Measurements from ENCODE around the gene HOXA6. TPM values are rescaled to one million over a fixed set of nuclear protein-coding genes. Genes with fewer than 3 reads are reported as not detected.
A peak's percentile ranks its signal among the peaks of the same experiment; 100 is the strongest.

HOXA6 gene
- total RNA-seq, 1 donor = 7.6 TPM

DNA sequence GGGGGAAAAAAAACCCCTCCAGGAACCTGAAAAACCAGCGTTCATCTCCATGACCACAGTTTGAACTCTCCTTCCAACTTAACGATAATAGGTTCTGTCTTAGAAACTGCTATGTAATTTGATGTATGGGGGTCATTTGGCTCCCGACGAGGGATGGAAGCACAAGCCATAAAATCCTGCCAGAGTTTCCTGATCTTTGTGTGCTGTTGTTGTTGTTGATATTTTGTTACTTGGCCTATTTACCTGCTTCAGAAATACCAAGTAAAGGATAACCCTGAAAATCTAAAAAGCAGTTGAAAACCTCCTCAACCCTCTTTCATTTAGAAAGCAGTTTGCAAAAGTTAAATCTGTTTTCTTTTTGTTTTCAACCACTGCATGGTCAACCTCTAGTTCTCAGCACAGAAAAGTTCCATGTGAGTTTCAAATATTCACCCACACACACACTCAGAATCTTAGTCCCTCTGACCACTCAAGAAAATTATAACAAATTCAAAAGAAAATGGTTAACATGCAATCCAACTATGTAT is 35.8 kb downstream of the HOXA6 start:
- DNase-seq (ENCODE audit: insufficient read length, low spot score, missing footprints) = no peak
- Histone ChIP-seq H3K79me2 (ENCODE audit: insufficient read depth, low read length) (peaks cover 22% of the 10 kb centered on the region), H3K36me3 (ENCODE audit: insufficient read depth, low read length) (peaks cover 4% of the 10 kb centered on the region), H3K4me1 (ENCODE audit: insufficient read depth, low read length) (peaks cover 49% of the 10 kb centered on the region), H4K20me1 (ENCODE audit: insufficient read depth, low read length) (peaks cover 8% of the 10 kb centered on the region), H2AFZ (ENCODE audit: low read length) (no peak overlapping the region), H3K9me3 (ENCODE audit: low read depth, low read length) (no peaks in the 10 kb centered on the region), H3K27ac (ENCODE audit: low read depth, low read length) (peak overlapping the region; percentile 97), H3K4me3 (ENCODE audit: insufficient read depth, low read length) (peak overlapping the region; percentile 60), H3K4me2 (ENCODE audit: insufficient read depth, low read length) (peak overlapping the region; percentile 89), H3K27me3 (ENCODE audit: insufficient read depth, low read length) (no peaks in the 10 kb centered on the region)
- TF ChIP-seq, protein P1, sequence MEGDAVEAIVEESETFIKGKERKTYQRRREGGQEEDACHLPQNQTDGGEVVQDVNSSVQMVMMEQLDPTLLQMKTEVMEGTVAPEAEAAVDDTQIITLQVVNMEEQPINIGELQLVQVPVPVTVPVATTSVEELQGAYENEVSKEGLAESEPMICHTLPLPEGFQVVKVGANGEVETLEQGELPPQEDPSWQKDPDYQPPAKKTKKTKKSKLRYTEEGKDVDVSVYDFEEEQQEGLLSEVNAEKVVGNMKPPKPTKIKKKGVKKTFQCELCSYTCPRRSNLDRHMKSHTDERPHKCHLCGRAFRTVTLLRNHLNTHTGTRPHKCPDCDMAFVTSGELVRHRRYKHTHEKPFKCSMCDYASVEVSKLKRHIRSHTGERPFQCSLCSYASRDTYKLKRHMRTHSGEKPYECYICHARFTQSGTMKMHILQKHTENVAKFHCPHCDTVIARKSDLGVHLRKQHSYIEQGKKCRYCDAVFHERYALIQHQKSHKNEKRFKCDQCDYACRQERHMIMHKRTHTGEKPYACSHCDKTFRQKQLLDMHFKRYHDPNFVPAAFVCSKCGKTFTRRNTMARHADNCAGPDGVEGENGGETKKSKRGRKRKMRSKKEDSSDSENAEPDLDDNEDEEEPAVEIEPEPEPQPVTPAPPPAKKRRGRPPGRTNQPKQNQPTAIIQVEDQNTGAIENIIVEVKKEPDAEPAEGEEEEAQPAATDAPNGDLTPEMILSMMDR (IDR thresholded peaks at IDR 0.05; ENCODE audit: extremely low read depth, low read depth, low read length) = no peak

DNA sequence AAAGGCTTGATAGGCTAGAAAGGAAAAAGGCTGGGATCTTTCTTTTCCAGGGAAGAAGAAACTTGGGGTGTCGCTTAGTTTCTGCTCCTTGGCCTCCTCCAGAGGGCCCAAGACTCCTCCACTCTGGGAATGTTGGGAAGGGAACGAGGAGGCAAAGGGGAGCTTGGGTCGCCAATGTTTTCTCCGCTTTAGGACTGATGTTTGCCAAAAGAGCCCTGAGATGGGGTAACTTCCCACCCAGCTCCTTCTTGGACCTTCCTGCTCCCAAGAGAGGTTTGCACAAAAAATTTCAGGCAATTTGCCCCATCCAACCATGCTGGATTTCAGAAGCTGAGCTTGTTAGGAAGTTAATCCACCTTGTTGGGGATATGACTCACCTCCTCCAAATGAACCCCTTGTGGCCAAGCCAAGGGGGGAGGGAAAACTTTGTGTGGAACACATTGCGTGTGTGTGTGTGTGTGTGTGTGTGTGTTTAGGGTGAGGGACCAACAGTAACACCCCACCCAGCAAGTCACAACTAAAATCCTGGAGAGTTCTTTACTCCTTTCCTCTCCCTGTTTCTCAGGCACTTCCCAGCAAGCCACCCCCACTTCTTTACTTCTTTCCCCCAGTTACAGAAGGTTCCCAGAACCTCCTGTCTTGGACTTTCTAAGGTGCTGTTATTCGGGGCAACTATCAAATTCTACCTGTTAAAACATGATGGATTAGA is 36.4 kb downstream of the HOXA6 start:
- Histone ChIP-seq H3K27me3 (ENCODE audit: insufficient read depth, low read length) (no peaks in the 10 kb centered on the region), H3K79me2 (ENCODE audit: insufficient read depth, low read length) (peaks cover 24% of the 10 kb centered on the region), H3K4me2 (ENCODE audit: insufficient read depth, low read length) (peak overlapping the region; percentile 89), H3K4me1 (ENCODE audit: insufficient read depth, low read length) (peaks cover 49% of the 10 kb centered on the region), H3K36me3 (ENCODE audit: insufficient read depth, low read length) (peaks cover 2% of the 10 kb centered on the region), H3K27ac (ENCODE audit: low read depth, low read length) (peak overlapping the region; percentile 97), H3K9me3 (ENCODE audit: low read depth, low read length) (no peaks in the 10 kb centered on the region), H2AFZ (ENCODE audit: low read length) (peak overlapping the region; percentile 70), H4K20me1 (ENCODE audit: insufficient read depth, low read length) (peaks cover 9% of the 10 kb centered on the region), H3K4me3 (ENCODE audit: insufficient read depth, low read length) (peak overlapping the region; percentile 60)
- peak; percentile 97 for DNase-seq (ENCODE audit: insufficient read length, low spot score, missing footprints)
- TF ChIP-seq, protein P1 (IDR thresholded peaks at IDR 0.05; ENCODE audit: extremely low read depth, low read depth, low read length) = no peak

DNA sequence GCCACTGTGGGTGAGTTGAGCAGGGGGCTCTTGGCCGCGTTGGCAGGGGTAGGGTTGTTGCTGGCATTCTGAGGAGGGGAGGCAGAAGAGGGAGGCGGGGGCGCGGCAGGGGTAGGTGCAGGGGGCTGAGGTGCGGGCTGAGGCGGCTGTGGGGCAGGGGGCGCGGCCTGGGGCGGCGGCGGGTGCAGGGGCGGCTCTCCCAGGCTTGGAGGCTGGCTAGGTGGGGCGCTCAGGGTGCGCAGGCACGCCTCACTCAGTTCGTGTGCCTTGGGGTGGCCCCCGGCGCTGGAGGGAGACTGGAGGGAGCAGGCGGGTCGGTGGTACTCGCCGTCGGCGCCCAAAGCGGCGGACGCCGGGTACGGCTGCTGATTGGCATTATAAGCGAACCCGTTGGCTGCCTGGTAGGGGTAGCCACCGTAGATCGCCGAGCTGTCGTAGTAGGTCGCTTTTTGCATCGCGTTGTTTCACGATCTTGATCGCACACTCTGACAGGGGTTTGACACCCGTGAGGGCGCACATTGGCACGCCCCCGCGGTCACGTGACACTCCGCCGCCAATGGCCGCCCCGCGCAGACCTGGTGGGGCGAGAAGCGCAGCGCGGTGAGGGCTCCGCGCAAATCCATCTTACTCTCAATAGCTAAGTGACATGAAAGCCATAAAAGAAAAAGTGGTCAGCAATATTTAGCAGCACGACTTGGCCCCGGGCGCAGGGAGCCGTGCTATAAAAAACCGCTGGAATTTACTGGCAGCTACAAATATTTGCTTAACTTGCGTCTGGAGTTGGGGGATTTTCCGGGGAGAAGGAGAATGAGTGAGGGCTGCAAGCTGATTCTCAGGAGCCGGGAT is 37.2 kb downstream of the HOXA6 start:
- Histone ChIP-seq H3K27me3 (ENCODE audit: insufficient read depth, low read length) (no peaks in the 10 kb centered on the region), H3K36me3 (ENCODE audit: insufficient read depth, low read length) (no peaks in the 10 kb centered on the region), H2AFZ (ENCODE audit: low read length) (peak overlapping the region; percentile 70), H3K4me2 (ENCODE audit: insufficient read depth, low read length) (peak overlapping the region; percentile 89), H3K27ac (ENCODE audit: low read depth, low read length) (peak overlapping the region; percentile 97), H3K4me1 (ENCODE audit: insufficient read depth, low read length) (peaks cover 45% of the 10 kb centered on the region), H4K20me1 (ENCODE audit: insufficient read depth, low read length) (peaks cover 9% of the 10 kb centered on the region), H3K79me2 (ENCODE audit: insufficient read depth, low read length) (peaks cover 19% of the 10 kb centered on the region), H3K4me3 (ENCODE audit: insufficient read depth, low read length) (peak overlapping the region; percentile 60), H3K9me3 (ENCODE audit: low read depth, low read length) (no peaks in the 10 kb centered on the region)
- TF ChIP-seq, protein P1 (IDR thresholded peaks at IDR 0.05; ENCODE audit: extremely low read depth, low read depth, low read length) = no peak
- peak; percentile 97 for DNase-seq (ENCODE audit: insufficient read length, low spot score, missing footprints)
